GM23338 (cell line): ENCODE results near the gene PSMB7. TPM values are rescaled to one million over a fixed set of nuclear protein-coding genes. Genes with fewer than 3 reads are reported as not detected.

ENCODE experiments used
- ATAC-seq: fragments of 200-7000 bp; cut with Tn5 transposase; 3 replicates; pipeline ENCODE4 v1.9.1; 2020
- DNase-seq: peaks from one replicate; pipeline ENCODE4 v3.0.0-alpha.2; 2015; ENCODE audit warnings: low spot score
- H2AFZ ChIP-seq: fragments of 200-600 bp; sonication (generic); 2 replicates; pipeline ENCODE4 v1.8.0; 2016; ENCODE audit warnings: antibody characterized with exemption, mild to moderate bottlenecking, moderate library complexity
- H3F3A ChIP-seq: fragments of 200-600 bp; sonication (generic); replicated peaks from 2 replicates; pipeline ENCODE4 v1.8.0; 2017; ENCODE audit warnings: antibody characterized with exemption, mixed run types, low read depth
- H3K27ac ChIP-seq: fragments of 200-600 bp; sonication (generic); 2 replicates; pipeline ENCODE4 v1.6.1; 2016; ENCODE audit warnings: low read depth
- H3K27me3 ChIP-seq: fragments of 200-600 bp; sonication (generic); 2 replicates; pipeline ENCODE4 v1.8.0; 2016; ENCODE audit warnings: mild to moderate bottlenecking, mixed run types, moderate library complexity; ENCODE audit not compliant: insufficient read depth
- H3K36me3 ChIP-seq: fragments of 200-600 bp; sonication (generic); 2 replicates; pipeline ENCODE4 v1.8.0; 2016; ENCODE audit warnings: mild to moderate bottlenecking; ENCODE audit not compliant: insufficient read depth
- H3K4me1 ChIP-seq: fragments of 200-600 bp; sonication (generic); 2 replicates; pipeline ENCODE4 v1.8.0; 2016; ENCODE audit warnings: mild to moderate bottlenecking, moderate library complexity; ENCODE audit not compliant: insufficient read depth
- H3K4me2 ChIP-seq: fragments of 200-600 bp; sonication (generic); 2 replicates; pipeline ENCODE4 v1.7.1; 2017; ENCODE audit warnings: mixed run types
- H3K4me3 ChIP-seq: fragments of 200-600 bp; sonication (generic); 2 replicates; pipeline ENCODE4 v1.6.1; 2016; ENCODE audit warnings: mixed run types
- H3K79me2 ChIP-seq: fragments of 200-600 bp; sonication (generic); replicated peaks from 2 replicates; pipeline ENCODE4 v1.8.0; 2017; ENCODE audit warnings: mild to moderate bottlenecking; ENCODE audit not compliant: insufficient read depth
- H3K9me2 ChIP-seq: fragments of 200-600 bp; sonication (generic); 2 replicates; pipeline ENCODE4 v1.8.0; 2017; ENCODE audit not compliant: insufficient read depth
- H4K20me1 ChIP-seq: fragments of 200-600 bp; sonication (generic); replicated peaks from 2 replicates; pipeline ENCODE4 v1.8.0; 2017; ENCODE audit warnings: mild to moderate bottlenecking; ENCODE audit not compliant: insufficient read depth
- H3K27ac Mint-ChIP-seq: 2 replicates; pipeline ENCODE4 v1.8.0; 2020; ENCODE audit warnings: inconsistent platforms, mild to moderate bottlenecking, moderate library complexity, mixed read lengths
- H3K27me3 Mint-ChIP-seq: 3 replicates; pipeline ENCODE4 v1.8.0; 2022; ENCODE audit warnings: low read depth, mild to moderate bottlenecking, moderate library complexity, mixed read lengths, inconsistent platforms; ENCODE audit not compliant: insufficient read depth, poor library complexity
- H3K36me3 Mint-ChIP-seq: 3 replicates; pipeline ENCODE4 v1.8.0; 2021; ENCODE audit warnings: low read depth, mild to moderate bottlenecking, inconsistent platforms, moderate library complexity, mixed read lengths
- H3K4me1 Mint-ChIP-seq: 3 replicates; pipeline ENCODE4 v1.8.0; 2020; ENCODE audit warnings: mild to moderate bottlenecking, inconsistent platforms, mixed read lengths
- H3K4me3 Mint-ChIP-seq: 3 replicates; pipeline ENCODE4 v1.8.0; 2021; ENCODE audit warnings: moderate library complexity, mild to moderate bottlenecking, inconsistent platforms, mixed read lengths
- H3K9me3 Mint-ChIP-seq: 3 replicates; pipeline ENCODE4 v1.8.0; 2020; ENCODE audit warnings: moderate library complexity, mild to moderate bottlenecking, inconsistent platforms, mixed read lengths
- CREB1 ChIP-seq: fragments of 250-450 bp; sonication (Bioruptor Pico); IDR thresholded peaks from 2 replicates; pipeline ENCODE4 v1.5.0; 2020; ENCODE audit warnings: low read depth, mild to moderate bottlenecking, moderate library complexity
- EZH2phosphoT487 ChIP-seq: fragments of 200-600 bp; sonication (generic); IDR thresholded peaks from one replicate; pipeline ENCODE4 v1.8.1; 2018; ENCODE audit warnings: antibody characterized with exemption; ENCODE audit not compliant: unreplicated experiment
- POLR2AphosphoS5 ChIP-seq: IDR thresholded peaks from 2 replicates; pipeline ENCODE4 v1.6.1; 2016; ENCODE audit warnings: antibody characterized with exemption, low read depth
- polyA plus RNA-seq: library from polyadenylated mRNA; unstranded; fragments of >200 nt; fragmentation: Nextera tagmentation; extraction: Ambion mirVana; gene quantifications from 2 replicates; pipeline ENCODE4 v1.2.1, GENCODE V29; 2016
- total RNA-seq: library from RNA; depleted of rRNA; stranded (reverse); fragments of >200 nt; shearing (Covaris generic); gene quantifications from 2 replicates; pipeline ENCODE4 v1.2.3, GENCODE V29; 2014
- TF ChIP-seq, protein P1 (sequence below), 2 experiments: fragments of 200-600 bp in 1 of 2; sonication (generic) in 1 of 2; conservative IDR thresholded peaks; 2 replicates each; pipeline versions ENCODE4 v1.5.1 to v1.6.1; 2016 to 2017; ENCODE audit warnings: antibody characterized with exemption in 2 of 2, low read depth in 2 of 2, mild to moderate bottlenecking in 2 of 2, moderate library complexity in 1 of 2
- TF ChIP-seq, protein P2 (sequence below): fragments of 250-450 bp; sonication (Bioruptor Pico); IDR thresholded peaks from 2 replicates; pipeline ENCODE4 v1.5.0; 2020; ENCODE audit warnings: mild to moderate bottlenecking, moderate library complexity

The PSMB7 gene
- total and polyA plus RNA-seq, 2 experiments from 2014 or later: 255 to 268 TPM

DNA sequence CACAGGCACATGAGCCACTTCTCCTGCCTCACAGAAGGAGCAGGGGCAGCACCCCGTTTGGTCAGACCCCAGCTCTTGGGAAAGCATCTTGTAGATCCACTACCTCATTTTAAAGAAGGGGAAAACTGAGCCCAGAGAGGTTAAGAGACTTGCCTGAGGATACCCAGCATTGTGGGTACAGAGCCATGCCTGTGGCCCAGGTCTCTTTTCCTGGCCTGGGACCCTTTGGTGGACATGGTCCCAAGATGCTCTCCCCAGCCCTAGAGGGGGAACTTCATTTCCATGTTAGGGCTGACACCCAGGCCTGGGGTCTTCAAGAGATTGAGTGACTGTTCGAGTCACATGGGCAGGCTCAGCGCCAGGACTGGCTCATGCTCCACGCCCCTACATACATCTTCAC lies 93.3 kb downstream of the PSMB7 start (continued):
- TF ChIP-seq, protein P1, sequence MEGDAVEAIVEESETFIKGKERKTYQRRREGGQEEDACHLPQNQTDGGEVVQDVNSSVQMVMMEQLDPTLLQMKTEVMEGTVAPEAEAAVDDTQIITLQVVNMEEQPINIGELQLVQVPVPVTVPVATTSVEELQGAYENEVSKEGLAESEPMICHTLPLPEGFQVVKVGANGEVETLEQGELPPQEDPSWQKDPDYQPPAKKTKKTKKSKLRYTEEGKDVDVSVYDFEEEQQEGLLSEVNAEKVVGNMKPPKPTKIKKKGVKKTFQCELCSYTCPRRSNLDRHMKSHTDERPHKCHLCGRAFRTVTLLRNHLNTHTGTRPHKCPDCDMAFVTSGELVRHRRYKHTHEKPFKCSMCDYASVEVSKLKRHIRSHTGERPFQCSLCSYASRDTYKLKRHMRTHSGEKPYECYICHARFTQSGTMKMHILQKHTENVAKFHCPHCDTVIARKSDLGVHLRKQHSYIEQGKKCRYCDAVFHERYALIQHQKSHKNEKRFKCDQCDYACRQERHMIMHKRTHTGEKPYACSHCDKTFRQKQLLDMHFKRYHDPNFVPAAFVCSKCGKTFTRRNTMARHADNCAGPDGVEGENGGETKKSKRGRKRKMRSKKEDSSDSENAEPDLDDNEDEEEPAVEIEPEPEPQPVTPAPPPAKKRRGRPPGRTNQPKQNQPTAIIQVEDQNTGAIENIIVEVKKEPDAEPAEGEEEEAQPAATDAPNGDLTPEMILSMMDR (conservative IDR thresholded peaks at IDR 0.05; ENCODE audit: low read depth in 2 of 2): no peak

DNA sequence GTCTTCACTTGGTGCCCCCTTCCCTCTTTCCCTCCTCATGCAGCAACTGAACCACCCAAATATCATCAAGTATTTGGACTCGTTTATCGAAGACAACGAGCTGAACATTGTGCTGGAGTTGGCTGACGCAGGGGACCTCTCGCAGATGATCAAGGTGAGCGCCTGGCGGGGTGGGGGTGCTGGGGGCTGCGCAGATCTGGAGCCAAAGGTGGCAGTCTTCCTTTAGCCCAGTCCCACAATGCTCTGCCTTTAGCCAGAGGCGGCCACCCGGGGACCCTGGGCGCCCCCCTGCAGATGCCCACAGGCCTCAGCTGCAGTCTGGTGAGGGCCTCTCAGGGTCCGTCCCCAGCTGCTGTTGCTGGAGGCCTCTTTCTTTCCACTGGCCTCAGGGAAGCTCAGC lies 93.8 kb downstream of the PSMB7 start:
- H4K20me1 ChIP-seq: no peaks in the 10 kb centered on the region
- no peaks in the 10 kb centered on the region for H3K27me3 ChIP-seq
- H2AFZ ChIP-seq: no peak overlapping the region
- Mint-ChIP-seq H3K27ac (no peak overlapping the region), H3K36me3 (no peaks in the 10 kb centered on the region; the same call in 2 of the 3 replicates), H3K27me3 (peaks cover 9% of the 10 kb centered on the region), H3K4me3 (no peak overlapping the region), H3K9me3 (no peaks in the 10 kb centered on the region), H3K4me1 (peaks cover 3% of the 10 kb centered on the region; the same call in 1 of the 3 replicates)
- no peaks in the 10 kb centered on the region for H3K36me3 ChIP-seq
- no peaks in the 10 kb centered on the region; the same call in 1 of the 2 replicates for H3K79me2 ChIP-seq
- no peak overlapping the region for H3K27ac ChIP-seq
- no peak for TF ChIP-seq POLR2AphosphoS5
- TF ChIP-seq, protein P2, sequence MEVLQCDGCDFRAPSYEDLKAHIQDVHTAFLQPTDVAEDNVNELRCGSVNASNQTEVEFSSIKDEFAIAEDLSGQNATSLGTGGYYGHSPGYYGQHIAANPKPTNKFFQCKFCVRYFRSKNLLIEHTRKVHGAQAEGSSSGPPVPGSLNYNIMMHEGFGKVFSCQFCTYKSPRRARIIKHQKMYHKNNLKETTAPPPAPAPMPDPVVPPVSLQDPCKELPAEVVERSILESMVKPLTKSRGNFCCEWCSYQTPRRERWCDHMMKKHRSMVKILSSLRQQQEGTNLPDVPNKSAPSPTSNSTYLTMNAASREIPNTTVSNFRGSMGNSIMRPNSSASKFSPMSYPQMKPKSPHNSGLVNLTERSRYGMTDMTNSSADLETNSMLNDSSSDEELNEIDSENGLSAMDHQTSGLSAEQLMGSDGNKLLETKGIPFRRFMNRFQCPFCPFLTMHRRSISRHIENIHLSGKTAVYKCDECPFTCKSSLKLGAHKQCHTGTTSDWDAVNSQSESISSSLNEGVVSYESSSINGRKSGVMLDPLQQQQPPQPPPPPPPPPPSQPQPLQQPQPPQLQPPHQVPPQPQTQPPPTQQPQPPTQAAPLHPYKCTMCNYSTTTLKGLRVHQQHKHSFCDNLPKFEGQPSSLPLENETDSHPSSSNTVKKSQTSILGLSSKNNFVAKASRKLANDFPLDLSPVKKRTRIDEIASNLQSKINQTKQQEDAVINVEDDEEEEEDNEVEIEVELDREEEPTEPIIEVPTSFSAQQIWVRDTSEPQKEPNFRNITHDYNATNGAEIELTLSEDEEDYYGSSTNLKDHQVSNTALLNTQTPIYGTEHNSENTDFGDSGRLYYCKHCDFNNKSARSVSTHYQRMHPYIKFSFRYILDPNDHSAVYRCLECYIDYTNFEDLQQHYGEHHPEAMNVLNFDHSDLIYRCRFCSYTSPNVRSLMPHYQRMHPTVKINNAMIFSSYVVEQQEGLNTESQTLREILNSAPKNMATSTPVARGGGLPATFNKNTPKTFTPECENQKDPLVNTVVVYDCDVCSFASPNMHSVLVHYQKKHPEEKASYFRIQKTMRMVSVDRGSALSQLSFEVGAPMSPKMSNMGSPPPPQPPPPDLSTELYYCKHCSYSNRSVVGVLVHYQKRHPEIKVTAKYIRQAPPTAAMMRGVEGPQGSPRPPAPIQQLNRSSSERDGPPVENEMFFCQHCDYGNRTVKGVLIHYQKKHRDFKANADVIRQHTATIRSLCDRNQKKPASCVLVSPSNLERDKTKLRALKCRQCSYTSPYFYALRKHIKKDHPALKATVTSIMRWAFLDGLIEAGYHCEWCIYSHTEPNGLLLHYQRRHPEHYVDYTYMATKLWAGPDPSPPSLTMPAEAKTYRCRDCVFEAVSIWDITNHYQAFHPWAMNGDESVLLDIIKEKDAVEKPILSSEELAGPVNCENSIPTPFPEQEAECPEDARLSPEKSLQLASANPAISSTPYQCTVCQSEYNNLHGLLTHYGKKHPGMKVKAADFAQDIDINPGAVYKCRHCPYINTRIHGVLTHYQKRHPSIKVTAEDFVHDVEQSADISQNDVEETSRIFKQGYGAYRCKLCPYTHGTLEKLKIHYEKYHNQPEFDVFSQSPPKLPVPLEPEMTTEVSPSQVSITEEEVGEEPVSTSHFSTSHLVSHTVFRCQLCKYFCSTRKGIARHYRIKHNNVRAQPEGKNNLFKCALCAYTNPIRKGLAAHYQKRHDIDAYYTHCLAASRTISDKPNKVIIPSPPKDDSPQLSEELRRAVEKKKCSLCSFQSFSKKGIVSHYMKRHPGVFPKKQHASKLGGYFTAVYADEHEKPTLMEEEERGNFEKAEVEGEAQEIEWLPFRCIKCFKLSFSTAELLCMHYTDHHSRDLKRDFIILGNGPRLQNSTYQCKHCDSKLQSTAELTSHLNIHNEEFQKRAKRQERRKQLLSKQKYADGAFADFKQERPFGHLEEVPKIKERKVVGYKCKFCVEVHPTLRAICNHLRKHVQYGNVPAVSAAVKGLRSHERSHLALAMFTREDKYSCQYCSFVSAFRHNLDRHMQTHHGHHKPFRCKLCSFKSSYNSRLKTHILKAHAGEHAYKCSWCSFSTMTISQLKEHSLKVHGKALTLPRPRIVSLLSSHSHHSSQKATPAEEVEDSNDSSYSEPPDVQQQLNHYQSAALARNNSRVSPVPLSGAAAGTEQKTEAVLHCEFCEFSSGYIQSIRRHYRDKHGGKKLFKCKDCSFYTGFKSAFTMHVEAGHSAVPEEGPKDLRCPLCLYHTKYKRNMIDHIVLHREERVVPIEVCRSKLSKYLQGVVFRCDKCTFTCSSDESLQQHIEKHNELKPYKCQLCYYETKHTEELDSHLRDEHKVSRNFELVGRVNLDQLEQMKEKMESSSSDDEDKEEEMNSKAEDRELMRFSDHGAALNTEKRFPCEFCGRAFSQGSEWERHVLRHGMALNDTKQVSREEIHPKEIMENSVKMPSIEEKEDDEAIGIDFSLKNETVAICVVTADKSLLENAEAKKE (CRISPR knock-in tag): no peak
- no peak for TF ChIP-seq CREB1 (CRISPR knock-in tag)
- TF ChIP-seq EZH2phosphoT487: no peak
- H3K4me2 ChIP-seq: no peak overlapping the region
- no peaks in the 10 kb centered on the region for H3F3A ChIP-seq
- H3K4me1 ChIP-seq: no peaks in the 10 kb centered on the region
- no peaks in the 10 kb centered on the region for H3K9me2 ChIP-seq
- no peak for DNase-seq
- no peak for ATAC-seq
- H3K4me3 ChIP-seq: no peak overlapping the region
